GM18505 (cell line): ENCODE measurements around the gene CIAPIN1.
"Not testable (repeated sequence)": the region's sequence is repeated elsewhere in the genome, so short reads cannot be mapped to it uniquely, and the experiment has no call there.

Experiments used
- ATAC-seq: cut with Tn5 transposase; IDR thresholded peaks from one replicate; pipeline ENCODE4 v1.9.1; 2021; ENCODE audit not compliant: unreplicated experiment
- POLR2A ChIP-seq: IDR thresholded peaks from 4 replicates; pipeline ENCODE4 v1.6.1; 2011; ENCODE audit warnings: borderline replicate concordance; ENCODE audit not compliant: insufficient read depth, insufficient read length; ENCODE audit errors: extremely low read depth

Gene CIAPIN1

DNA sequence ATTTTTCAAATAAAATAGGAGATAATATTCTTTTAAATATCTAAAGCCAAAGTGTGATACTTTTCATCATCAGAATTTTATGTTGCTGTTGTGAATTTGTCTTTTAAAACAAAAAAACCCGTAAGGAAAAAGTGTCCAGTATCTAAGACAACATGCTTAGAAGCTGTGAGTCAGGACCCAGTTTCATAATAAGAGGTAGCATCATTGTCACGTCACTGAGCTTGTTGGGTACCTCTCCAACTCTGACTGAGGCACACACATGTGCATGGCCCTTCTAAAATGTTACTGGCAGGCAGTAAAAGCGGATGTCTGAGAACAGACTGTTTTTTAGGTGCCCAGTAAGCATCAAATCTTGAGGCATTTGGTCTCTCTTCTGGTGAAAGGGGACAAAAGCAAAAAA, 2.5 kb downstream of the CIAPIN1 start:
- TF ChIP-seq POLR2A, result no peak
- no peak for ATAC-seq

DNA sequence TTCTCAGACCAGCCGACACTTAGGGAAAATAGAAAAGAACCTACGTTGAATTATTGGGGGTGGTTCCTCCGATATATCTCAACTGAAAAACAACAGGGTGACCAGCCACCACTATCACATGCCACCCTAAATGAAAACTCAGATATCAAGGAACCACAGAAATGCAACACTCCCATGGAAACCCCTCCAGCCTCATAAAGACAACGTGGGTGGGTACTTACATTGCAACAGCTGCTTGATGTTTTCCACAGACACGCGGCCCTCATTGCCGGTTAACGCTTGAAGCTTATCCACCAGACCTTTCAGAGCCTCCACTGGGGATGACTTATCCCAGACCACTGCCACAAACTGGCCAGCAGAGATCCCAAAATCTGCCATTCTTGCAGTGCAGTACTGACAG, 6.6 kb downstream of the CIAPIN1 start:
- ATAC-seq, result not testable (repeated sequence)

DNA sequence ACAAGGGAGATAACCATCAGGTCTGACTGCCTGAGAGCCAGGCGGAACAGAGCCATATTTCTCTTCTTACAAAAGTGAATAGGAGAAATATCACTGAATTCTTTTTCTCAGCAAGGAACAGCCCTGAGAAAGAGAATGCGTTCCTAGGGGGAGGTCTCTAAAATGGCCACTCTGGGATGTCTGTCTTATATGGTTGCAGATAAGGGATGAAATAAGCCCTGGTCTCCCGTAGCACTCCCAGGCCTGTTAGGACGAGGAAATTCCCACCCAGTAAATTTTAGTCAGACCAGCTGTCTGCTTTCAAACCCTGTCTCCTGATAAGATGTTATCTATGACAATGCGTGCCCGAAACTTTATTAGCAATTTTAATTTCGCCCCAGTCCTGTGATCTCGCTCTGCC, 7.2 kb downstream of the CIAPIN1 start:
- ATAC-seq, result not testable (repeated sequence)

DNA sequence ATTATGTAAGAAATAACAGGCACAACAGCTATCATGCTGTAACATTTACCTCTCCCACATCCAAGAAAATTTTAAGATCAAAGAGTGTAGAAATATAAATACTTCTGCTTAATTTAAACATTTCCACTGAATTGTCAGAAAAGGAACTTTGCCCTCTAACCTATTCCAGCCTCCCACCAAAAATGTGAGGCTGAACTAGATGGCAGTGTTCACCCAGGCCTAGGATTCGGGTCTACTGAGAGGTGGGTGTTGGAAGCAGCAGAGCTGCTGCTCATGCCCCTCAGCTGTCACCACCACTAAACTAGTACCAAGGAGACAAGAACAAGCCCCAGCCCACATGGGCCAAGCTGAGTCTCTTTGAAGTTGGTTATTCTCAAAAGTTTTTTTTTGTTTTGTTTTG, 11.3 kb downstream of the CIAPIN1 start:
- TF ChIP-seq POLR2A, result no peak
- ATAC-seq, result no peak

DNA sequence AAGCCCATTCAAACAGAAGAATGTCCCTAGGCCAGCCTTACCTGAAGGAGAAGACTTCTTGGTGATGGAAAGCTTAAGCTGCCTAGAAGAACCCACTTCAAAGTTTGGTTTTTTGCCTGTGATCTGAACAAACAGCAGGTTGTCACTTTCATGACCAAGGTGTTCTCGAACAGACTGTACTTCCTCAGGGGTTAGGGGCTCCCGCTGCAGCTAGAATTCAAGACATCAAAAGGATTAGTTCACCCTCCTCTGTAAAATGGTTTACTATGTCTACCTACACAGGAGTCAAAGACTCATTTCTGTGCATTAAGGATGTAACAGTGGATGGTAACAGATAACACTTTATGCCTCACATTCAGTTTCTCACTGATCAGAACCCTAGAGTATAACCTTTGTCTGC, 13.2 kb downstream of the CIAPIN1 start:
- no peak for ATAC-seq
- TF ChIP-seq POLR2A, result no peak

DNA sequence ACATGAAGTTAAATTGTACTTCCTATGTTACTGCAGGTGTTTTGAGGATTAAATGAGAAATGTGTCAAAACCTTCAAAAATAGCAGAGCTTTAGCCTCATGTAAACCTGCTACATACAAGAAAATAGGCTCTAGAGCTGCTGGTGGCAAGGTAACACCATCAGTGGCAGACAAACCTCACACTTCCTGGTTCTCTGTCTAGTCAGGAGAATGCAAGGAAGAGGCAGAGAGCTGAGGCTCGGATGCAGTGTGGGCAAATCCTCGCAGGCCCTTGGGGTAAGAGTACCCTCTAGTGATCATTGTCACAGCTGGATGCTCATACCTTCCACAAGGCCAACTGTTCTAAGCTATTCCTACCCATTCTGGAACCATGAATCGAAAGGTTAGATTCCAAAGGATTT, 14.2 kb downstream of the CIAPIN1 start:
- ATAC-seq, result no peak
- no peak for TF ChIP-seq POLR2A

DNA sequence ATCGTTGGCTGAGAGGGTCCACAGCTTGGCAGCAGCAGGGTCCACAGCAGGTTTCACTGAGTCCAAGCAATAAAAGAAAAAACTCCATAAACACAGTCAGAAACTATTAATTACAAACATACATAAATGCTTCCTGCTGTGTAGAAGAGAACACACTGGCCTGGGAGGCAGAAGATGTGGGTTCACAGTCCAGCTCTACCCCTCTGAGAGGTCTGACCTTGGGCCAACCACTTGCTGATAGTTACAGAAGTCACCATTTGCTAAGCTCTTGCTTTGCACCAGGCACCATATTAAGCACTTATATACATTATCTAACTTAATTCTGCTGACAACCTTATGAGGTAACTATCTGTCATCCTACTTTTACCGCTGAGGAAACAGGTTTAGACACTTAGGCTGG, 14.7 kb downstream of the CIAPIN1 start:
- ATAC-seq, result no peak
- TF ChIP-seq POLR2A, result no peak

DNA sequence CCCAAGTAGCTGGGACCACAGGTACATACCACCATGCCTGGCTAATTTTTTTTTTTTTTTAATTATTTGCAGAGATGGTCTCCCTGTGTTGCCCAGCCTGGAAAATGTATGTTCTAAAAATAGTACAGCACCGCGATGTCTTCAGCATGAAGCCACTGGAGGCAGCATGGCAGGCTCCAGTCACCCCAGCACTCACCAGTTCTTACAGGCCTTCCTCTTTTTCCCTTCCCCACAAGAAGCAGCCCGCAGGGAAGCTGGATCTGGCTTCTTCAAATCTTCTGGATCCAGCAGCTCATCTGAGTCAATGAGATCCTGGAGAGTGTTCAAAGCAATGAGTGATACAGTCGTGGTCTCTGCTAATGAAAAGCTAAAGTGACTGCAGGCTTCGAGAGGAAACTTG, 16.2 kb downstream of the CIAPIN1 start:
- ATAC-seq, result no peak
- TF ChIP-seq POLR2A, result no peak

DNA sequence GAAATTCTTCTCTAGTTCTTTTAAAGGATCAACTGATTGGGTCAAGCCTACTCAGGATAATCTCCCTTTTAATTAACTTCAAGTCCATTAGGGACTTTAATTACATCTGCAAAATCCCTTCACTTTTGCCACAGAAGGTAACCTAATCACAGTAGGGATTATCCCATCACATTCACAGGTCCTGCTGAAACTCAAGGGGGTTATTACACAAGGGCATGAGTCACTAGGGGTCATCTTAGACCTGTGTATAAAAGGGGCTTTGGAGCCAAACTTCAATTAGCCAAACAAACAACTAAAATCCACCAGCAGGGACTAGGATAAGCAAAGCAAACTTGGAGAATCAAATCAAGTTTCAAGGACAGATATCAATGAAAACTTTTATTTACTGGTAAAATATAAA, 19.4 kb downstream of the CIAPIN1 start:
- ATAC-seq, result no peak
- no peak for TF ChIP-seq POLR2A

DNA sequence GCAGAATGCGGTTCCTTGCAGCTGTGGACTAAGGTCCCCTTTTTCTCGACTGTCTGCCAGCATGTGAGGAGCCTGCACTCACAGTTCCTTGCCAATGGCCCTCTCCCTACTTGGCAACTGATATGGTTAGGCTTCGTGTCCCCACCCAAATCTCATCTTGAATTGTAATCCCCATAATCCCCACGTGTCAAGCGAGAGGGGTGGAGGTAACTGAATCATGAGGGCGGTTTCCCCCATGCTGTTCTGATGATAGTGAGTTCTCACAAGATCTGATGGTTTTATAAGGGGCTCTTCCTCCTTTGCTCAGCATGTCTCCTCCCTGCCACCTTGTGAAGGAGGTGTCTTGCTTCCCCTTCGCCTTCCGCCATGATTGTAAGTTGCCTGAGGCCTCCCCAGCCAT, 19.9 kb downstream of the CIAPIN1 start:
- ATAC-seq, result no peak
- TF ChIP-seq POLR2A, result no peak

DNA sequence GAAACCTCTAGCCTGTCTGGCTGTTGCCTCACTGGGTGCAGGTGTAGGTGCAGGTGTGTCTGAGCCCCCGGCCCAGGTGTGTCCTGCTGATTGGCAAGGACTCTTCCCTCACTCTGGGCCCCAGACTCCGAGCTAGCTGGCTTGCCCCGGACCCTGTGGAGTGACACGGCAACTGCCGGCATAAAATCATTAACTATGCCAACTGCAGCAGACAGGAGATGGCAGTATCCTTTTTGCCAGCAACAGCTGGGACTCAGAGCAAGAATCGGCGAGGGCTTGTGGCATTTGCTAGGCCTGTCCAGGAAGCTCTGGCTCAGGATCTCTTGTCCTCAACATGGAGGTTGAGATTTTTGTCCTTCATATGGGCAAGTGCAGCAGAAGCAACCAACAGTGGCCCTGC, 20.8 kb downstream of the CIAPIN1 start:
- no peak for TF ChIP-seq POLR2A
- no peak for ATAC-seq

DNA sequence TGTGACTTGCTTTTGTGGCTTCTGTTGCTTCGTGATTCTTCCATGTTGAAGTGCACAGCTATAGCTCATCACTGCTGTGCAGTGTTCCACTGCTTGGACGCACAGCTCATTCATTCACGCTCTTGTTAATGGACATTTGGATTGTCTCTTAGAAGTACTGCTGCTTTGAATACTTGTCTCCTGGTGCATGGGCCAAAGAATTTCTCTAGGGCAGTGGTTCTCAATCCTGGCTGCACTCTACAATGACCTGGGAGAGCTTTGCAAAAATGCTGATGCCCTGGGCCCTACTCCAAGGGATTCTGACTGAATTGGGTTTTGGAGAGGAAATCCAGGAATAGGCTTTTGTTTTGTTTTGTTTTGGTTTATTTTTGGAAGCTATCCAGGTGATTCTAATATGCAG, 22.6 kb downstream of the CIAPIN1 start:
- TF ChIP-seq POLR2A, result no peak

DNA sequence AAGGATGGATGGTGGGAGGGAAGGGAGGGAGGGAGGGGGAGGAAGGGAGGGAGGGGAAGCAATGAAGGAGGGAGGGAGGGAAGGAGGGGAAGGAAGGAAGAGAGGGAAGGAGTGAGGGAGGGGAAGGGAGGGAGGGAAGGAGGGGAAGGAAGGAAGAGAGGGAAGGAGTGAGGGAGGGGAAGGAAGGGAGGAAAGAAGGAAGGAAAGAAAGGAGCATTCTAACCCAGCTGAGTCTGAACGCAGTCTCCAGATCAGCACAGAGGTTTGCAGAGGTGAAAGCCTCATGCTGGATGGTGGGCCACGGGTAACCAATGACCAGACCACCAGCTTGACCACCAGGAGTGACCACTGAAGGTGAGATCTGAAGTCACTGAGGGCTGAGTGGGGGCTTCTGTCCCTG, 24.0 kb downstream of the CIAPIN1 start:
- no peak for TF ChIP-seq POLR2A
- no peak for ATAC-seq

More for the DNA sequence above, 22.6 kb downstream of the CIAPIN1 start:
- ATAC-seq, result no peak

DNA sequence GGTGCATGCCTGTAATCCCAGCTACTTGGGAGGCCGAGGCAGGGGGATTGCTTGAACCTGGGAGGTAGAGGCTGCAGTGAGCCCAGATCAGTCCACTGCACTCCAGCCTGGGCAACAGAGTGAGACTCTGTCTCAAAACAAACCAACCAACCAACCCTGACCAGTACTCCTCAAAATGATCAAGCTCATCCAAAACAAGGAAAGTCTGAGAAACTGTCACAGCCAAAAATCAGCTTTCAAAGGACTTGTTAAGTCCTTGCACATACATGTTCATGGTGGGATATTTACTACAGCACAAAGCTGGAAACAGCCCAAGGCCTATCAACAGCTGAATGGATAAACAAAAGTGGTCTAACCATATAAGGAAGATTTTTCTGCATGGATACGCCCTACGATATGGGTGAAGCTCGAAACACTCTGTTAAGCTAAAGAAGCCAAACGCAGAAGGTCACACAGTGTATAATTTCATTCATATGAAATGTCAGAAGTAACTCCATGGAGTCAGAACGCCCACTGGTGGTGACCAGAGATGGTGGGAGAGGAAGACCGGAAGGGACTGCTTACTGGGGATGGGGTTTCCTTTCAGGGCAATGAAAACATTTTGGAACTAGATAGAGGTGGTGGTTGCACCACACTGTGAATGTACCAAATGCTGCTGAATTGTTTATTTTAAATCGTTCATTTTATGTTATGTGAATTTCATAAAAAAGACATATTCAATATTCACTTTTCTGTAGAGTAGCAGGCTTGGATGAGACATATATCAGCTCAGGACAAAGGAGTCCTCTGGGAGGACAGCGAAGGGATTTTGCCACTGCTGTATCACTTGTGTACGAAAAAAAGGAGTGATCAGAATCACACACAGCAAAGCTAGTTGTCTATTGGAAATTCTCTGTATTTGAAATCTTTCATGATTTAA, 24.9 kb downstream of the CIAPIN1 start:
- ATAC-seq, result no peak
- TF ChIP-seq POLR2A, result no peak

DNA sequence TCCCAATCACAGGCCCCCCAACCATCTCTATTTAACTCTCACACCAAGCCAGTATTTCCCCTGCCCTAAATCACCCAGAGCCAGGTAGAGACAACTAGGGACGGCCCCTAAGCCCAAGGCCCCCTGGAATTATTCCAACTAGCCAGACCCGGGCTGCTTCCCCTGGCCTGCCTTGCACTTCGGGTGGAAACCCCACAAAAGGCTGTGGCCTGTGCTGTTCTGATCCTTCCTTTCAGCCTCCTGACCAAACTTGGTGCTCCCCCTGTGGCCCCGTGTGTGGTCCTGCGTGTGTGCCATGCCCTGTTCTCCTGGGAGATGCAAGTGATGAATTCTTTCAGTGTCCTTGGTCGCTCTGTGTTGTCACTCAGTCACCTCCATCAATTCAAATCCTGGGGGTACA, 27.7 kb downstream of the CIAPIN1 start:
- no peak for ATAC-seq
- no peak for TF ChIP-seq POLR2A
